HEK293 (cell line): ENCODE results near the gene TATDN2.

ENCODE experiments used
- FEZF1 ChIP-seq: fragments of 450-650 bp; formaldehyde crosslinking; IDR thresholded peaks from 2 replicates; pipeline ENCODE4 v1.5.1; 2016; ENCODE audit warnings: missing biosample characterization, missing genetic modification characterization
- HIC1 ChIP-seq: fragments of 450-650 bp; formaldehyde crosslinking; IDR thresholded peaks from 2 replicates; pipeline ENCODE4 v1.5.1; 2016; ENCODE audit warnings: missing biosample characterization, missing genetic modification characterization
- HOXD13 ChIP-seq: sonication (generic); formaldehyde crosslinking; IDR thresholded peaks from 2 replicates; pipeline ENCODE4 v1.8.0; 2022; ENCODE audit warnings: missing genetic modification reagents, borderline replicate concordance
- KLF9 ChIP-seq: fragments of 450-650 bp; formaldehyde crosslinking; IDR thresholded peaks from 2 replicates; pipeline ENCODE4 v1.5.1; 2016; ENCODE audit warnings: missing biosample characterization, missing genetic modification characterization, low read depth
- MYNN ChIP-seq: fragments of 450-650 bp; formaldehyde crosslinking; IDR thresholded peaks from 2 replicates; pipeline ENCODE4 v1.5.1; 2016; ENCODE audit warnings: missing biosample characterization, missing genetic modification characterization, borderline replicate concordance
- SP2 ChIP-seq: fragments of 450-650 bp; formaldehyde crosslinking; IDR thresholded peaks from 2 replicates; pipeline ENCODE4 v1.5.1; 2016; ENCODE audit warnings: missing biosample characterization, missing genetic modification characterization
- SP7 ChIP-seq: fragments of 450-650 bp; formaldehyde crosslinking; IDR thresholded peaks from 2 replicates; pipeline ENCODE4 v1.5.1; 2016; ENCODE audit warnings: missing biosample characterization, missing genetic modification characterization
- YY1 ChIP-seq: fragments of 450-650 bp; formaldehyde crosslinking; IDR thresholded peaks from 2 replicates; pipeline ENCODE4 v1.5.1; 2018; ENCODE audit warnings: missing biosample characterization, missing genetic modification characterization
- ZBTB20 ChIP-seq: fragments of 450-650 bp; formaldehyde crosslinking; IDR thresholded peaks from 2 replicates; pipeline ENCODE4 v1.5.1; 2016; ENCODE audit warnings: missing biosample characterization, missing genetic modification characterization
- ZBTB26 ChIP-seq: fragments of 450-650 bp; formaldehyde crosslinking; optimal IDR thresholded peaks from 2 replicates; pipeline ENCODE3; 2016; ENCODE audit warnings: missing biosample characterization, mild to moderate bottlenecking, missing genetic modification characterization
- ZEB2 ChIP-seq: fragments of 450-650 bp; formaldehyde crosslinking; IDR thresholded peaks from 2 replicates; pipeline ENCODE4 v1.5.1; 2016; ENCODE audit warnings: missing biosample characterization, missing genetic modification characterization
- ZNF112 ChIP-seq: fragments of 450-650 bp; formaldehyde crosslinking; IDR thresholded peaks from 2 replicates; pipeline ENCODE4 v1.5.0; 2017; ENCODE audit warnings: missing biosample characterization, missing genetic modification characterization
- ZNF121 ChIP-seq: fragments of 450-650 bp; formaldehyde crosslinking; IDR thresholded peaks from 2 replicates; pipeline ENCODE4 v1.5.1; 2016; ENCODE audit warnings: missing biosample characterization, missing genetic modification characterization
- ZNF132 ChIP-seq: fragments of 450-650 bp; formaldehyde crosslinking; IDR thresholded peaks from 2 replicates; pipeline ENCODE4 v1.5.1; 2017; ENCODE audit warnings: missing biosample characterization, missing genetic modification characterization, borderline replicate concordance
- ZNF174 ChIP-seq: fragments of 450-650 bp; formaldehyde crosslinking; IDR thresholded peaks from 2 replicates; pipeline ENCODE4 v1.5.0; 2017; ENCODE audit warnings: missing biosample characterization, mild to moderate bottlenecking, missing genetic modification characterization
- ZNF274 ChIP-seq, 2 experiments: fragments of 200-500 bp in 1 of 2; fragments of 450-650 bp in 1 of 2; sonication (Bioruptor generic) in 1 of 2; formaldehyde crosslinking in 1 of 2; IDR thresholded peaks; 2 replicates each; pipeline versions ENCODE4 v1.5.1 to v1.6.1; 2014 to 2016; ENCODE audit warnings: borderline replicate concordance in 1 of 2, inconsistent platforms in 1 of 2, low read length in 1 of 2, missing biosample characterization in 1 of 2, missing genetic modification characterization in 1 of 2
- ZNF362 ChIP-seq: fragments of 450-650 bp; formaldehyde crosslinking; IDR thresholded peaks from 2 replicates; pipeline ENCODE4 v1.5.1; 2016; ENCODE audit warnings: missing biosample characterization, missing genetic modification characterization
- ZNF404 ChIP-seq: fragments of 450-650 bp; formaldehyde crosslinking; IDR thresholded peaks from 2 replicates; pipeline ENCODE4 v1.5.1; 2017; ENCODE audit warnings: missing biosample characterization, missing genetic modification characterization
- ZNF501 ChIP-seq: fragments of 450-650 bp; formaldehyde crosslinking; IDR thresholded peaks from 2 replicates; pipeline ENCODE4 v1.5.1; 2016; ENCODE audit warnings: missing biosample characterization, missing genetic modification characterization
- ZNF513 ChIP-seq: fragments of 450-650 bp; IDR thresholded peaks from 2 replicates; pipeline ENCODE4 v1.5.1; 2018; ENCODE audit warnings: missing biosample characterization, missing genetic modification characterization
- ZNF549 ChIP-seq: fragments of 450-650 bp; IDR thresholded peaks from 2 replicates; pipeline ENCODE4 v1.5.1; 2018; ENCODE audit warnings: missing biosample characterization, missing genetic modification characterization, mild to moderate bottlenecking, inconsistent platforms, moderate library complexity
- ZNF580 ChIP-seq: fragments of 450-650 bp; formaldehyde crosslinking; IDR thresholded peaks from 2 replicates; pipeline ENCODE4 v1.5.1; 2016; ENCODE audit warnings: missing biosample characterization, missing genetic modification characterization
- ZNF629 ChIP-seq: fragments of 450-650 bp; formaldehyde crosslinking; IDR thresholded peaks from 2 replicates; pipeline ENCODE4 v1.5.1; 2017; ENCODE audit warnings: missing biosample characterization, missing genetic modification characterization
- ZNF645 ChIP-seq: fragments of 450-650 bp; formaldehyde crosslinking; IDR thresholded peaks from 2 replicates; pipeline ENCODE4; 2016; ENCODE audit warnings: missing biosample characterization, missing genetic modification characterization
- ZNF658 ChIP-seq: fragments of 450-650 bp; formaldehyde crosslinking; IDR thresholded peaks from 2 replicates; pipeline ENCODE4; 2016; ENCODE audit warnings: missing biosample characterization, missing genetic modification characterization
- ZNF701 ChIP-seq: fragments of 450-650 bp; formaldehyde crosslinking; IDR thresholded peaks from 2 replicates; pipeline ENCODE4 v1.5.1; 2016; ENCODE audit warnings: missing biosample characterization, missing genetic modification characterization
- ZNF792 ChIP-seq: fragments of 450-650 bp; formaldehyde crosslinking; IDR thresholded peaks from 2 replicates; pipeline ENCODE4 v1.5.1; 2016; ENCODE audit warnings: missing biosample characterization, missing genetic modification characterization
- TF ChIP-seq, protein P1 (sequence below): fragments of 450-650 bp; formaldehyde crosslinking; IDR thresholded peaks from 2 replicates; pipeline ENCODE4 v1.5.1; 2016; ENCODE audit warnings: missing biosample characterization, missing genetic modification characterization, borderline replicate concordance

The TATDN2 gene

DNA sequence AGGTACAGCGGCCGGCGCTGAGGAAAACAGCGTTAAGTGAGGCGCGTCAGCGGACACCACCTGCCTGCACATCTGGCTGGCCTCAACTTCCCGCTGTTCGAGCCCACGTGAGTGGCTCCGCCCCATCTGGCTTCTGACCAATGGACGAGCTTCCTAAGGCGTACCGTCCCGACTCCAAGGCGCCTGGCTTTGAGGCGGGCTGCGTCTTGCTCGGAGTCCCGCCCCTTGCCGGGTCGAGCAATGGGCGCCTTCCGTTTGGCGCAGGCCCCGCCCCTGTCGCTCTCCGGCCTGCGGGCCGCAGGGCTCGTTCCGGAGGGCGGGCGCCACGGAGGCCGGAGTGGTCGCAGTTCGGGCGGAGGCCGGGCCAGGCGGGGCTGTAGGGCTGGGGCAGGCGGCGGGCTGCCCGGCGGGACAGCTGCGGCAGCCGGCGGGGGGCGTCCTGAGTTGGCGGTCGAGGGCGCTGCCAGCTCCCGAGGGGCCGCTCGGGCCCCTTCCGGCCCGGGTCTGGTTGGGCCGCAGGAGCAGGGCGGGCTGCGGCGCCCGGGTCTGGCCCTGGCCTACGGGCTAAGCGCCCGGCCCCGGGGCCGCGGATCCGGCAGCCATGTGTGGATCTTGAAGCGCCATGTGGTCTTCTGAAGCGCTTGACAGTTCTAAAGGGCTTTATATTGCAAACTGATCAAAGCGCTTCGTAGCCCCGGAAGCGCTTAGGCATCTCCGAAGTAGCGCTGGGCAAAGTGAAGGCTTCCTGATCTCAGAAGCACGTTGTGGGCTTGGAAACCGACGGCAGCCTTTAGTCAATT, at the start of gene TATDN2 (continued):
- no peak for TF ChIP-seq ZNF121 (tag by site-specific recombination)
- TF ChIP-seq YY1 = peak; percentile 19; the same call in 1 of the 2 replicates
- TF ChIP-seq ZNF792 (tag by site-specific recombination) = no peak
- TF ChIP-seq ZNF362 (tag by site-specific recombination) = no peak
- TF ChIP-seq HOXD13 (CRISPR knock-in tag) = no peak
- TF ChIP-seq HIC1 = no peak
- TF ChIP-seq ZNF501 = no peak
- TF ChIP-seq ZNF112 (tag by site-specific recombination) = no peak
- TF ChIP-seq ZNF174 (tag by site-specific recombination) = no peak
- TF ChIP-seq ZNF701 (tag by site-specific recombination) = no peak
- 0 out of 2 replicates have a peak, but pooled peaks have one; percentile 21 for TF ChIP-seq KLF9 (tag by site-specific recombination)
- no peak for TF ChIP-seq ZNF580 (tag by site-specific recombination)
- TF ChIP-seq ZNF658 (tag by site-specific recombination) = no peak
- TF ChIP-seq ZEB2 (tag by site-specific recombination) = peak; percentile 3; the same call in 1 of the 2 replicates
- TF ChIP-seq ZBTB20 = no peak
- TF ChIP-seq SP2 (tag by site-specific recombination) = peak; percentile 98
- no peak for TF ChIP-seq FEZF1 (tag by site-specific recombination)
- TF ChIP-seq ZNF645 (tag by site-specific recombination) = no peak
- TF ChIP-seq ZNF274 (IDR thresholded peaks at IDR 0.05; ENCODE audit: low read length) = no peak
- TF ChIP-seq ZNF274 (tag by site-specific recombination; IDR thresholded peaks at IDR 0.05; ENCODE audit: borderline replicate concordance) = no peak
- peak; percentile 35 for TF ChIP-seq ZBTB26 (tag by site-specific recombination)
- no peak; the same call in 1 of the 2 replicates for TF ChIP-seq ZNF513 (tag by site-specific recombination)
- TF ChIP-seq ZNF549 (tag by site-specific recombination) = no peak
- no peak for TF ChIP-seq ZNF404 (tag by site-specific recombination)
- TF ChIP-seq, protein P1, sequence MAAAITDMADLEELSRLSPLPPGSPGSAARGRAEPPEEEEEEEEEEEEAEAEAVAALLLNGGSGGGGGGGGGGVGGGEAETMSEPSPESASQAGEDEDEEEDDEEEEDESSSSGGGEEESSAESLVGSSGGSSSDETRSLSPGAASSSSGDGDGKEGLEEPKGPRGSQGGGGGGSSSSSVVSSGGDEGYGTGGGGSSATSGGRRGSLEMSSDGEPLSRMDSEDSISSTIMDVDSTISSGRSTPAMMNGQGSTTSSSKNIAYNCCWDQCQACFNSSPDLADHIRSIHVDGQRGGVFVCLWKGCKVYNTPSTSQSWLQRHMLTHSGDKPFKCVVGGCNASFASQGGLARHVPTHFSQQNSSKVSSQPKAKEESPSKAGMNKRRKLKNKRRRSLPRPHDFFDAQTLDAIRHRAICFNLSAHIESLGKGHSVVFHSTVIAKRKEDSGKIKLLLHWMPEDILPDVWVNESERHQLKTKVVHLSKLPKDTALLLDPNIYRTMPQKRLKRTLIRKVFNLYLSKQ (tag by site-specific recombination) = no peak
- no peak for TF ChIP-seq ZNF132
- TF ChIP-seq ZNF629 = no peak
- no peak for TF ChIP-seq MYNN (tag by site-specific recombination)
- TF ChIP-seq SP7 = peak; percentile 68; the same call in 1 of the 2 replicates
